HG03432 (cell line): ENCODE results near the gene ING2.
A peak's percentile ranks its signal among the peaks of the same experiment; 100 is the strongest.
"Not testable (repeated sequence)": the region's sequence is repeated elsewhere in the genome, so short reads cannot be mapped to it uniquely, and the experiment has no call there.

Source experiments
- ATAC-seq: cut with Tn5 transposase; IDR thresholded peaks from one replicate; pipeline ENCODE4 v1.9.1; 2021; ENCODE audit warnings: mild to moderate bottlenecking, moderate library complexity; ENCODE audit not compliant: unreplicated experiment

The ING2 gene, protein sequence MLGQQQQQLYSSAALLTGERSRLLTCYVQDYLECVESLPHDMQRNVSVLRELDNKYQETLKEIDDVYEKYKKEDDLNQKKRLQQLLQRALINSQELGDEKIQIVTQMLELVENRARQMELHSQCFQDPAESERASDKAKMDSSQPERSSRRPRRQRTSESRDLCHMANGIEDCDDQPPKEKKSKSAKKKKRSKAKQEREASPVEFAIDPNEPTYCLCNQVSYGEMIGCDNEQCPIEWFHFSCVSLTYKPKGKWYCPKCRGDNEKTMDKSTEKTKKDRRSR

DNA sequence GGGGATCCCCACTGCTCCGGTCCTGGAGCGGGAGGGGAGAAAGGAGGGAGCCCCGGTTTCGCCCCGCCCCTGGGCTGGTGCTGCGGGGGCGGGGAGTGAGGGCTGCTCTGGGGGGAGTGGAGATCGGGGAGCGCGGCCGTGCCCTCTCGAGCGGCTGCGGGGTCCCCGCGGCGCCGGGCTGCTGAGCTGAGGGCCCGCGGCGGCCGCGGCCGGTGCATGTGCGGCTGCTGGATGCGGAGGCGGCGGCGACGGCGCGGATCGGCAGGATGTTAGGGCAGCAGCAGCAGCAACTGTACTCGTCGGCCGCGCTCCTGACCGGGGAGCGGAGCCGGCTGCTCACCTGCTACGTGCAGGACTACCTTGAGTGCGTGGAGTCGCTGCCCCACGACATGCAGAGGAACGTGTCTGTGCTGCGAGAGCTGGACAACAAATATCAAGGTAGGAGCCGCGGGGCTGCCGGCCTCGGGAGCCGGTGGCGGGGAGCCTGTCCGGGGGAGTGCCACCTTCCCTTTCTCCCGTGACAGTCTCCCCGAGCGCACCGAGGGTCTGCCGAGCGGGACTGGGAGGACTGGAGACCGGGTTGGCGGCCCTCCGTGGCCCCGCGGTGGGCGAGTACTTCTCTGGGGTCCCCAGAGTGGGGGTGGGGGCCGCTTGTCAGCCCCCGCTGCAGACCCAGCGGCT lies at the start of gene ING2:
Gene ING2 (plus strand): TSS at position 129 of the 681 bp plus-strand sequence. CDS start 138 bp downstream, at position 267.
- peak; percentile 57 for ATAC-seq

GRCh38 chr4:183455431-183456195 lies 49.2 kb upstream of the ING2 start:
- no peak for ATAC-seq

DNA sequence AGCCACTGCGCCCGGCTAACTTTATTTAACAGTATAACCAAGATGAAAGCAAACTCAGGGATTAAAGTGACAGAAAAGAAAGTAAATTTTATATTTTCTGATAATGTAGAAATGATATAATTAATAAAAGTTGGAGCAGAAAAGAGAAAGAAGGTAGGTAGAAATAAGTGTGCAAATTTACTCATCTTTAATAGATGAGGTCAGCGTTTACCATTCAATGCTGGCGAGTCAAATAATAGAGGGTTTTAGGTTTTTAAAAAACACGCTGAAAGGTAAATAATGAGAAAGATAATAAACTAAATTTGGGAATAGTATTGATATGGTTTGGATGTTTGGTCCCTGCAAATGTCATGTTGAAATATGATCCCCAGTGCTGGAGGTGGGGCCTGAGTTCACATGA lies 46.9 kb upstream of the ING2 start:
- ATAC-seq = no peak

GRCh38 chr4:183463903-183464619 lies 40.8 kb upstream of the ING2 start:
- not testable (repeated sequence) for ATAC-seq

GRCh38 chr4:183465879-183466278 lies 39.0 kb upstream of the ING2 start:
- not testable (repeated sequence) for ATAC-seq

DNA sequence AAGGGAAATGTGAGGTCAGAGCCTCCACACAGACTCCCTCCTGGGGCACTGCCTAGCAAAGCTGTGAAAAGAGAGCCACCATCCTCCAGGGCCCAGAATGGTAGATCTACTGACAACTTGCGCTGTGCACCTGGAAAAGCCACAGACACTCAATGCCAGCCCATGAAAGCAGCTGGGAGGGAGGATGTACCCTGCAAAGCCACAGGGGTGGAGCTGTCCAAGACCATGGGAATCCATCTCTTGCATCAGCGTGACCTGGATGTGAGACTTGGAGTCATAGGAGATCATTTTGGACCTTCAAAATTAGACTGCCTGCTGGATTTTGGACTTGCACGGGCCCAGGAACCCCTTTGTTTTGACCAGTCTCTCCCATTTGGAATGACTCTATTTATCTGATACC lies 37.6 kb upstream of the ING2 start:
- ATAC-seq = no peak

DNA sequence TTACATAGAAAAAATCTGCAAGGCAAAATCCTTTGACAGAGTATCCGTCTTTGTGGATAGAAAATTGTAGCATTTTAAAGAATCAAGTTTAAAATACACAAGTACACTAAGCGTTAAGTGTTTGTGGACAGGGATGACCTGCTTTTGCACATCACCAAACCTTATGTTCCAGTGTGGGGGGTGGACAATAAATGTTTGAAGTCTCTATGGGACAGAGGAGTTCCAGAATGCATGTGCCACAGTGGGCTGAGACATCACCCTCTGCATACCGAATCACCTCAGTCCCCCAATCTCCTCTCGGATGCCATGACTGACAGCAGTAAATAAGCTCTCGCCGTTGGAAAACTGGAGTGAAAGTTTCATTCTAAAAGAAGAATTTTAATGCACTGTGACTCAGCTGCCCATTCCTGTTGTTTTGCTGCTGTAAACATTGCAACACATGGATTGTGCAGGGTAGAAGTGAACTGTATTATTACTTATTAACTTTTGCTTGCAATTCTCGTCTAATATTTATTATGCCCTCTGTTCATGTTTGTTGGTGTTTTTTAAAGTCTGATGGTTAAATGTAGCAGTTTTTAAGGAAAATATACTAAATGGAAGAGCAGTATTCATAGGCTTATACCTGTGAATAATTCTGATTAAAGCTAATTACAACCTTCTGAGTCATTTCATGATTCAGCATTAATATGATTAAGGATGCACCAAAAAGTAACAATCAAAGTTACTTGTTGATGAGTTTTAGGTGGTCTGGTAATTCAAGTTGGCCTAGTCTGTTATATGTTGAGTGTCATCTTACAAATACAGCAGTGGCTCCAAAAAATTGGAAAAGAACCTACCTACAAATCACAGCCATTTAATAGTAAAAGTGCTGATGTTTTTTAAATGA lies 36.4 kb upstream of the ING2 start:
- ATAC-seq = no peak

- ATAC-seq = no peak
These were observed 35.6 kb upstream of the ING2 start for GRCh38 chr4:183469285-183469684.

- ATAC-seq = no peak
These were observed 34.9 kb upstream of the ING2 start for GRCh38 chr4:183469936-183470335.

- ATAC-seq = no peak
These were observed 34.0 kb upstream of the ING2 start for GRCh38 chr4:183470821-183471220.

DNA sequence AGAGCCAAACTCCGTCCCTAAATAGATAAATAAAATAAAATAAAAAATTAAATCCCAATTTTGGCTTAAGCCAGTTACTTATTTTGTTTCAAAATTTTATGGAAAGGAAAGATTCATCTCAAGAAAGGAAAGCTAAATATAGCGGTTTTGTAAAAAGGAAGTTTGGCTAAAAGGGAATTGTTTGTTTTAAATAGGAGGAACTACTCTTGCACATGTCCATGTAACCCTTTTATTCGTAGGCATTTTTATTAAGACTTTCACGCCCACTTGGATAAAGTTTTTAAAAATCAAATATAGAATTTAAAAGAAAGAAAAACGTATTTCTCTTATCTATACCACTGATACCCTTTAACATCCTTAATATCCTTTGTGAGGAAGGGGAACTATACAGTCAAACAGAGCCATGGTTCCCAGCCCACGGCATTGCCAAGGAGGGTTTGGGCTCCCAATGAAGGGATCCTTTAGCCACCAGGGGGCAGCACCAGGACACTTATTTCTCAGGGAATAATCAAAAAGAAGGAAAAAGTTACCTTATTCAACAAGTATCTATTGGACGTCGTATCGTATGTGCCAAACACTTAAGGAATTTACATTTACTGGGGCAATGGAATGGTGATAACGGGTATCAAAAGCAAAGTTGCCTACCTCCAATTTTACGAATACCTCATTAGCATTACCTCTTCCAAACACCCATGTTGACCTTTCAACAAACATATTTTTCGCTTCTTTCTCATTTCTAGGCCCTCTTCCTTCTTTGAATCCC lies 32.7 kb upstream of the ING2 start:
- ATAC-seq = peak; percentile 87

DNA sequence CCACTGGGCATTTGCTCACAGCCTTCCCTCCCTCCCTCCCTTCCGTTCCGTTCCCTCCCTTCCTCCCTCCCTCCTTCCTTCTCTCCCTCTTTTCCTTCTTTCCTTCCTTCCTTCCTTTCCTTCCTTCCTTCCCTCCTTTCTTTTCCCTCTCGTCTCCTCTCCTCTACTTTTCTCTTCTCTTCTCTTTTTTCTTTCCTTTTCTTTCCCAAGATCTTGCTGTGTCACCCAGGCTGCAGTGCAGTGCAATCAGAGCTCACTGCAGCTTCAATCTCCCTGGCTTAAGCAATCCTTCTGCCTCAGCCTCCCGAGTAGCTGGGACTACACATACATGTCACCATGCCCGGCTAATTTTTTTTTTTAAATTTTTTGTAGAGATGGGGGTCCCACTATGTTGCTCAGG lies 26.7 kb upstream of the ING2 start:
- no peak for ATAC-seq

DNA sequence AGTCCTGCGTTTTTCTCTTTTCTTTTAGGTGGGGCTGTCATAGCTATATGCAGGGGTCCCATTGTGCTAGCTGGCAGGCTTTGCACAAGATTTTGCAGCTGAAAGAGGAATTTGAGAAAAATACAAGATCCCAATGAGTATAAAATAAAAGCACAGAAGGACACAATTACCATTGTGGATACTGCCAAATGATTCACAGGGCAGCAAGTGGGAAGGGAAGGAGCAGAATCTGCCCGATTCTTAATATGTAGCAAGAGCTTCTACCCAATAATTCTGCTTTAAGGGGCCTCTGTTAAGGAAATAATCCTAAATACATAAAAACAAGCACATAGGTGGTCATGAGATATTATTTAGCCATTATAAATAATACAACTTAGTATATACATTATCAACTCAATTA lies 25.9 kb upstream of the ING2 start:
- no peak for ATAC-seq

DNA sequence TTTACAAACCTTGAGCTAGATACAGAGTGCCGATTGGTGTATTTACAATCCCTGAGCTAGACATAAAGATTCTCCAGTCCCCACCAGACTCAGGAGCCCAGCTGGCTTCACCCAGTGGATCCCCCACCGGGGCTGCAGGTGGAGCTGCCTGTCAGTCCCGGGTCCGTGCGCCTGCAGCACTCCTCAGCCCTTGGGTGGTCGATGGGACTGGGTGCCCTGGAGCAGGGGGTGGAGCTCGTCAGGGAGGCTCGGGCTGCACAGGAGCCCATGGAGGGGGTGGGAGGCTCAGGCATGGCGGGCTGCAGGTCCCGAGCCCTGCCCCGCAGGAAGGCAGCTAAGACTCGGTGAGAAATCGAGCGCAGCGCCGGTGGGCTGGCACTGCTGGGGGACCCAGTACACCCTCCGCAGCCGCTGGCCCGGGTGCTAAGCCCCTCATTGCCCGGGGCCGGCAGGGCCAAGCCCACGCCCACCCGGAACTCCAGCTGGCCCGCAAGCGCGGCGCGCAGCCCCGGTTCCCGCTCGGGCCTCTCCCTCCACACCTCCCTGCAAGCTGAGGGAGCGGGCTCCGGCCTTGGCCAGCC lies 22.3 kb upstream of the ING2 start:
- ATAC-seq = not testable (repeated sequence)

DNA sequence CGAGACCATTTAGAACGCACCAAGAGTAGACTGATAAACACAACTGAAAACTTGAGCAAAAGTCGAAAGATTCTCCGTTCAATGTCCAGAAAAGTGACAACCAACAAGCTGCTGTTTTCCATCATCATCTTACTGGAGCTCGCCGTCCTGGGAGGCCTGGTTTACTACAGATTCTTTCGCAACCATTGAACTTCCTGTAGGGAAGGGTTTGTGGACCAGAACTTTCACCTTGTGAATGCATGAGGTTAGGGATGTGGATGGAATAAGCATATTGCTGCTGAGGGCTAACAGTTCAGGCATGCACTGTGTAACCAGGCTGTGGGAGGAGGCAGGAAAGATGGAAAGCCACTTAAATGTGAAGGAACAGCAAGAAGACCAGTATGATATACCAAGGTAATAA lies 20.9 kb upstream of the ING2 start:
- ATAC-seq = no peak

DNA sequence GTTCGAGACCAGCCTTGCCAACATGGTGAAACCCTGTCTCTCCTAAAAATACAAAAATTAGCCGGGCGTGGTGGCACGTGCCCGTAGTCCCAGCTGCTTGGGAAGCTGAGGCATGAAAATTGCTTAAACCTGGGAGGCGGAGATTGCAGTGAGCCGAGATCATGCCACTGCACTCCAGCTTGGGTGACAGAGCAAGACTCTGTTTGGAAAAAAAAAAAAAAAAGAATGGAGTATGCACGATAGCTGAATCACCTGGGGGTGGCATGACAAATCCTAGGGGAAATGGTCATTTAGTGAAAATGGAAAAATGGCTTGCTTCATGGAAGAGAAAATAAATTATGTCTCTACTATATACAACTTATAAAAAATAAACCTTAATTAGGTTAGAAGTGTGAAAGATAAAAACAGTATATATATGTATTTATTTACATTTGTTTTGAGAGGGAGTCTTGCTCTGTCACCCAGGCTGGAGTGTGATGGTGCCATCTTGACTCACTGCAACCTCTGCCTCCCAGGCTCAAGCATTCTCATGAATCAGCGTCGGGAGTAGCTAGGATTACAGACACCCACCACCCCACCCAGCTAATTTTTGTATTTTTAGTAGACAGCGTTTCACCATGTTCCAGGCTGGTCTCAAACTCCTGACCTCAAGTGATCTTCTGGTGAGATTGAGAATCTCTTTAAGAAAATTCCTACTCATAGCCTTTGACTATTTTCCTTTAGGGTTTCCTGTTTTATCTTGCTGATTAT lies 19.3 kb upstream of the ING2 start:
- ATAC-seq = no peak

DNA sequence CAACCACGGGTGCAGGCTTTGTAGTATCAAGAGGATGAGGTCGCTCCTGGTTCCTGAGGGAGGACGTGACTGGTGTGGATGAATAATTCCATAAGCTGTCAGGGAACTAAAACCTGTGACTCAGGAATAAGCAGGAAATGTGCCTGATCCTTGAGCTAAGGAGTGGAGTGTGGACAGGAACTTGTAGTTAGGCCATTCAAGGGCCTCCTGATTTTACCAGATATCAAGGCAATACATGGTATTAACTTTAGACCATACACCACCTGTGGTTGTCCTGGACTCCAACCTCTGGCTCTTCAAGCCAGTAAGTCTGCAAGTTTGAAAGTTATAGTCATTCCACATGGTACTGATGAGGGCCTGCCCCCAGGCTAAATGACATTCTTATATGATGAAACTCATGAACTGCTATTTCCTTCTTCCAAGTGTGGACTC lies 12.1 kb upstream of the ING2 start:
- no peak for ATAC-seq

GRCh38 chr4:183493246-183493645 lies 11.6 kb upstream of the ING2 start:
- no peak for ATAC-seq
